K562 treated with DMSO at 1 percent for 4 hours (cell line): ENCODE data around the gene ATRN. TPM values are rescaled to one million over a fixed set of nuclear protein-coding genes. Genes with fewer than 3 reads are reported as not detected.

ENCODE experiments used
- total RNA-seq: library from RNA; unstranded; fragments of 300-600 nt; gene quantifications from 2 replicates; pipeline ENCODE4 v1.2.3, GENCODE V29; 2022; ENCODE audit not compliant: insufficient read depth

ATRN gene
- total RNA-seq: 7.6 and 9.3 TPM in 2 replicates

GRCh38 chr20:3470627-3471396, at the start of gene ATRN:
Gene ATRN (plus strand): TSS chr20:3471018. CDS start chr20:3471108, 90 bp downstream.

GRCh38 chr20:3663031-3663701, 192.3 kb downstream of the ATRN start, which contains the start of gene GFRA4:
Gene GFRA4 (minus strand): TSS chr20:3663399. CDS start chr20:3663399, 0 bp downstream.

GRCh38 chr20:3681931-3682781, 211.3 kb downstream of the ATRN start, which contains the start of gene ADAM33:
Gene ADAM33 (minus strand): TSS chr20:3682010. CDS start chr20:3682004, 6 bp downstream.

Other genes with a start within 250 kb of the ATRN start
- gene SLC4A11, start 231.8 kb upstream of the ATRN start, total RNA-seq: 0.46 TPM in 1 of 2 replicates, not detected in the other
- gene DNAAF9, start 63.3 kb upstream of the ATRN start, total RNA-seq: 1.2 and 2.0 TPM in 2 replicates
- not detected in 2 replicates for gene GFRA4, start 192.4 kb downstream of the ATRN start, total RNA-seq
- not detected in 2 replicates for gene ADAM33, start 211.0 kb downstream of the ATRN start, total RNA-seq
- not detected in 2 replicates for gene SIGLEC1, start 241.6 kb downstream of the ATRN start, total RNA-seq